ENCODE results near the gene ANKRD63. TPM values are rescaled to one million over a fixed set of nuclear protein-coding genes. Genes with fewer than 3 reads are reported as not detected.

Gene ANKRD63
- total RNA-seq, 1 experiment from 2014 or later = 0.46 TPM

GRCh38 chr15:40275954-40276353 lies 6.9 kb downstream of the ANKRD63 start:
- Histone ChIP-seq H4K5ac (ENCODE audit: insufficient read length, low read depth, low read length) (no peak overlapping the region), H3K18ac (ENCODE audit: insufficient read length, low read depth, low read length) (no peak overlapping the region), H4K8ac (replicated peaks; ENCODE audit: insufficient read length, low read depth, low read length) (no peak overlapping the region), H3K56ac (ENCODE audit: insufficient read length, low read depth, low read length) (no peak overlapping the region), H3T11ph (ENCODE audit: low read length) (no peak overlapping the region), H3K23me2 (ENCODE audit: insufficient read length, low read depth, low read length, poor library complexity, severe bottlenecking) (peaks cover 6% of the 10 kb centered on the region), H4K20me1 (ENCODE audit: control insufficient read depth, insufficient read depth, insufficient read length) (no peaks in the 10 kb centered on the region), H2BK12ac (ENCODE audit: insufficient read length, low read depth, low read length) (no peak overlapping the region), H3K4ac (ENCODE audit: low read depth, low read length) (no peak overlapping the region), H4K91ac (ENCODE audit: insufficient read length, low read depth, low read length) (no peak overlapping the region), H2AFZ (ENCODE audit: low read length) (no peak overlapping the region), H2BK15ac (ENCODE audit: low read depth, low read length) (no peak overlapping the region), H2AK5ac (ENCODE audit: insufficient read length, low read length) (no peak overlapping the region), H2BK20ac (ENCODE audit: low read depth, low read length, poor library complexity, severe bottlenecking) (no peak overlapping the region), H2BK120ac (ENCODE audit: low read depth, low read length, poor library complexity, severe bottlenecking) (no peak overlapping the region), H3K27me3 (ENCODE audit: insufficient read depth, low read length) (peaks cover 10% of the 10 kb centered on the region; the same call in 1 of the 2 replicates), H2BK5ac (ENCODE audit: insufficient read length, low read length) (no peak overlapping the region), H3K4me2 (ENCODE audit: insufficient read depth, insufficient read length, low read length) (no peak overlapping the region), H3K4me1 (ENCODE audit: insufficient read depth, low read length) (no peaks in the 10 kb centered on the region), H3K9me3 (ENCODE audit: control insufficient read depth, low read depth, low read length) (no peaks in the 10 kb centered on the region), H3K23ac (ENCODE audit: insufficient read length, low read depth, low read length) (no peak overlapping the region), H3K79me1 (ENCODE audit: insufficient read depth, low read depth, low read length, poor library complexity, severe bottlenecking) (no peaks in the 10 kb centered on the region), H3K14ac (ENCODE audit: insufficient read depth, low read length) (no peak overlapping the region), H3K9ac (ENCODE audit: extremely low read depth, insufficient read length, low read length) (no peak overlapping the region), H3K27ac (ENCODE audit: insufficient read length, low read depth, low read length) (no peak overlapping the region), H3K79me2 (ENCODE audit: insufficient read depth, low read length) (no peaks in the 10 kb centered on the region)
- Mint-ChIP-seq H3K9me3 (no peaks in the 10 kb centered on the region; a peak in 1 of 5 replicates), H3K36me3 (ENCODE audit: insufficient read depth in 1 of 3, low read depth in 3 of 3) (peaks cover 0 to 11% (median 2%) of the 10 kb centered on the region in 3 experiments; a peak in 2 of 7 replicates), H3K4me3 (no peak overlapping the region), H3K4me1 (peaks cover 10 to 54% of the 10 kb centered on the region in 2 experiments), H3K27ac (no peak overlapping the region; a peak in 1 of 7 replicates), H3K27me3 (ENCODE audit: low read depth) (peaks cover 33% of the 10 kb centered on the region)
- WGBS (ENCODE audit: extremely low coverage, insufficient read length, low lambda C conversion rate) = no CpG with 5 or more reads among the region's 7 CpGs
- no peak for DNase-seq
- no peak for TF ChIP-seq CTCF (conservative IDR thresholded peaks at IDR 0.05)
